ENCODE data around the gene TIMM17B. TPM values are rescaled to one million over a fixed set of nuclear protein-coding genes. Genes with fewer than 3 reads are reported as not detected.

The TIMM17B gene
- polyA plus RNA-seq, 2 donors = 34.2 to 45.0 TPM

DNA sequence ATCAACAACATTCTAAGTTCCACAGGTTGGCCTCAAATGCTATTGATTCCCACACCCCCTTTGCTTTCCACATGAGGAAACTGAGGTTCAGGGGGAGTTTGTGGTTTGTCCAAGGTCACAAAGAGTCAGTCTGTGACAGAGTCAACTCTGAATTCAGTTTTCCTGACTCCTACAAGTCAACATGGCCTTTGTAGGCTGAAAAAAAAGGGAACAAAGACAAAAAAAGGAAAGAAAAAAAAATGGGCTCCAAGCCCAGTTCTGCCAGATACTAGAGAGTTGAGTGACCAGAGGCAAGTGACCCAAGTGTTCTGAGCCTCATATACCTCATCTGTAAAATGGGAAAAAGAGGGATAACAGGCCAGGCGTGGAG lies 37.7 kb upstream of the TIMM17B start:
- H3K27ac ChIP-seq (ENCODE audit: low read depth in 2 of 2, low read length in 1 of 2) = no peak overlapping the region

DNA sequence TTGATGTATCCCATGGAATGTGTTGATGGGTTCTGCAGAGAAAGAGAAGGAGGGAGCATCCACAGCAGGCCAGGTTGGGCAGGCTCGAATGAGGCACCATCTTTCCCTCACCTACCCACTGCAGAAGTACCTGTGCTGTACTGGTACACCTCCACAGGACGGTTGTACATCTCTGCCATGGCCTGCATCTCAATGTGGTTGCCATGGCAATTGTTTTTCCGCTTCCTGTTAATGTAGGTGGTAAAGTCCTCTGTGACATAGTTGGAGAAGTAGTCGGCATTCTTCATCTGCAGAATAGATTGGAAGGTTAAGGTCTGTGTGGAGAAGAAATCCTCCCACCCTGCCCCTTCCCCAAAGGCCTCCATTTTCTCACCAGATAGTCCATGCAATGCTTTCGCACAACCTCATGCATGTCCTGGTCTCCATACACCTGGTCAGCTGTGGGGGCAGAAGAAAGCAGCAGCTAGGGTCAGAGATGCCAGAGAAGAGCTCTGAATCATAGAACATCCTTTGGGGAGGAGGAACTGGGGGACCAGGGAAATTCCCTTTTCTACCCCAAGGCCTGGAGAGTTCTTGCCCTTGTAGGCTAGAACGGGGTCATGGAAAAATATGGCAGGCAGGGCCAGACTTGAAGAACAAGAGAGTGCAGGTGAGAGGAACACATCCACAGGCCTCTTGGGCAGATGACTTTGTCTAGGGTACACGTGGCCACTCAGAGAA lies 37.2 kb upstream of the TIMM17B start:
- H3K27ac ChIP-seq (ENCODE audit: low read depth in 2 of 2, low read length in 1 of 2) = no peak overlapping the region
- peaks cover 0 to 5% of the 10 kb centered on the region in 2 donors for H3K36me3 ChIP-seq (ENCODE audit: control insufficient read depth in 2 of 2, insufficient read depth in 2 of 2, low read length in 1 of 2)
- WGBS, 2 donors = 70 to 78% methylated on average over 7 of the region's 7 CpGs
- no peaks in the 10 kb centered on the region for H3K27me3 ChIP-seq (ENCODE audit: control insufficient read depth in 1 of 2, insufficient read depth in 2 of 2, low read length in 2 of 2)
- H3K4me1 ChIP-seq (ENCODE audit: control insufficient read depth in 2 of 2, insufficient read depth in 2 of 2, low read length in 1 of 2) = no peaks in the 10 kb centered on the region
- H3K4me3 ChIP-seq (ENCODE audit: low read depth in 1 of 2, low read length in 2 of 2) = no peak overlapping the region
- no peaks in the 10 kb centered on the region for H3K9me3 ChIP-seq (ENCODE audit: control insufficient read depth in 2 of 2, insufficient read depth in 1 of 2, low read depth in 1 of 2, low read length in 1 of 2)

More for the DNA sequence above, 37.7 kb upstream of the TIMM17B start:
- no peaks in the 10 kb centered on the region for H3K4me1 ChIP-seq (ENCODE audit: control insufficient read depth in 2 of 2, insufficient read depth in 2 of 2, low read length in 1 of 2)
- H3K9me3 ChIP-seq (ENCODE audit: control insufficient read depth in 2 of 2, insufficient read depth in 1 of 2, low read depth in 1 of 2, low read length in 1 of 2) = no peaks in the 10 kb centered on the region
- H3K27me3 ChIP-seq (ENCODE audit: control insufficient read depth in 1 of 2, insufficient read depth in 2 of 2, low read length in 2 of 2) = no peaks in the 10 kb centered on the region
- WGBS, 2 donors = 88 to 91% methylated on average over 1 of the region's 1 CpG
- peaks cover 0 to 5% of the 10 kb centered on the region in 2 donors for H3K36me3 ChIP-seq (ENCODE audit: control insufficient read depth in 2 of 2, insufficient read depth in 2 of 2, low read length in 1 of 2)
- H3K4me3 ChIP-seq (ENCODE audit: low read depth in 1 of 2, low read length in 2 of 2) = no peak overlapping the region

DNA sequence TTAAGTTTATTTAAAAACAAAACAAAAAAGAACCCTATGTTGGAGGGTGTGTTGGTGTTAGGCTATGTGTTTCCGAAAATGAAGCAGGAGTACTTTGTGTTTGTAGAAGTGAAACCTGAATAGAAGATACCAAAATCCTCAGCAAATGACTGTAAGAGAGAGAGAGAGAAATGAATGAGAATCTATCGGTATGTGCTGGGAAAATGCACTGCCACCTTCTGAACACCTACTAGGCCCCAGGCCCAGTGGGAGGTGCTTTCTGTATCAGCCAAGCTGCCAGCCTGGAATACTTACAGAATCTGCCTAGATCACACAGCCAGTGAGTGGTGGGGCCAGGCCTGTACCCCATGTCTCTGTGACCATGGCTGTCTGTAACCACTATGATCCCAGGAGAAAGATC lies 36.2 kb upstream of the TIMM17B start:
- H3K9me3 ChIP-seq (ENCODE audit: control insufficient read depth in 2 of 2, insufficient read depth in 1 of 2, low read depth in 1 of 2, low read length in 1 of 2) = no peaks in the 10 kb centered on the region
- no peak overlapping the region for H3K27ac ChIP-seq (ENCODE audit: low read depth in 2 of 2, low read length in 1 of 2)
- H3K27me3 ChIP-seq (ENCODE audit: control insufficient read depth in 1 of 2, insufficient read depth in 2 of 2, low read length in 2 of 2) = no peaks in the 10 kb centered on the region
- H3K4me3 ChIP-seq (ENCODE audit: low read depth in 1 of 2, low read length in 2 of 2) = no peak overlapping the region
- H3K36me3 ChIP-seq (ENCODE audit: control insufficient read depth in 2 of 2, insufficient read depth in 2 of 2, low read length in 1 of 2) = peaks cover 0 to 5% of the 10 kb centered on the region in 2 donors
- WGBS, 2 donors = 87 to 93% methylated on average over 2 of the region's 2 CpGs
- H3K4me1 ChIP-seq (ENCODE audit: control insufficient read depth in 2 of 2, insufficient read depth in 2 of 2, low read length in 1 of 2) = no peaks in the 10 kb centered on the region

DNA sequence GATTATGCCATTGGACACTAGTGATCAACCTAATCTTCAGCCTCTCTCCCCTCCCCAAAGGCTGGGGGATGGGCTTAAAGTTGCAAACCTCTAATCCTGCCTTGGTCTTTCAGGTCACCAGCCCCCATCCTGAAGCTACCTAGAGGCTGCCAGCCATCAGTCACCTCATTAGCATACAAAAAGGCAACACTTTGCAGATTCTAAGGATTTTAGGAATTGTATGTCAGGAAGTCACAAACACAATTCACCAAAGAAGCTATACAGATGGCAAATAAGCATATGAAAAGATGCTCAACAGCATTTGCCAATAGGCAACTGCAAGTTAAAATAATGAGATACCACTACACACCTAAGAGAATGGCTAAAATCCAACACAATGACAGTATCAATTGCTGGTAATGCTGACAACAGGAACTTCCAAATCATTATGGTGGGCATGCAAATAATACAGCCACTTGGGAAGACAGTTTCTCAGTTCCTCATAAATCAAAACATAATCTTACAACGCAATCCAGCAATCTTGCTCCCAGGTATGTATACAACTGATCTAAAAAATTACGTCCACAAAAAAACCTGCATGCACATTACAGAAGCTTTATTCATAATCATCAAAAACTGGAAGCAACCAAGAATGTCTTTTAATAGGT lies 30.3 kb upstream of the TIMM17B start:
- Histone ChIP-seq H3K4me3 (ENCODE audit: low read depth in 1 of 2, low read length in 2 of 2) (no peak overlapping the region), H3K27me3 (ENCODE audit: control insufficient read depth in 1 of 2, insufficient read depth in 2 of 2, low read length in 2 of 2) (no peaks in the 10 kb centered on the region), H3K27ac (ENCODE audit: low read depth in 2 of 2, low read length in 1 of 2) (no peak overlapping the region), H3K9me3 (ENCODE audit: control insufficient read depth in 2 of 2, insufficient read depth in 1 of 2, low read depth in 1 of 2, low read length in 1 of 2) (no peaks in the 10 kb centered on the region), H3K36me3 (ENCODE audit: control insufficient read depth in 2 of 2, insufficient read depth in 2 of 2, low read length in 1 of 2) (peaks cover 0 to 19% of the 10 kb centered on the region in 2 donors), H3K4me1 (ENCODE audit: control insufficient read depth in 2 of 2, insufficient read depth in 2 of 2, low read length in 1 of 2) (no peaks in the 10 kb centered on the region)
- 55 to 83% methylated on average over 2 of the region's 2 CpGs for WGBS, 2 donors

DNA sequence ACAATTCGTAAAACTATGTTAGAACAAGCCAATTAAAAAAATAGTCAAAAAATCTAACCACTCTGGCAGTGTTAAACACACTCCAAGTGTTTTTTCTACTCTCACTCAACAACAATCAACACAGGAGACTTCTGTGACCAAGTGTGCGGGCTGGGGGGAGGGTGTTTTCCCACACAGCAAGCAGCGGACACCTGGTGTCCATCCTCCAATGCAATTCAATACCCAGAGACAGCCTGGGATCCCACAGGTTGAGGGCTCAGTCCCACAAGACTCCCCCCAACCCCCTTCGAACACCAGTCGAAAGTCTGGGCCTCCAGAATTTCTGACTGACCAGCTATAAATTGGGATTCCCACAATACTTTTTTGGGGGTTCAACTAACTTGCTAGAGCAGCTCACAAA lies 29.6 kb upstream of the TIMM17B start:
- no peaks in the 10 kb centered on the region for H3K9me3 ChIP-seq (ENCODE audit: control insufficient read depth in 2 of 2, insufficient read depth in 1 of 2, low read depth in 1 of 2, low read length in 1 of 2)
- H3K4me1 ChIP-seq (ENCODE audit: control insufficient read depth in 2 of 2, insufficient read depth in 2 of 2, low read length in 1 of 2) = no peaks in the 10 kb centered on the region
- 67 to 90% methylated on average over 5 of the region's 5 CpGs for WGBS, 2 donors
- H3K27ac ChIP-seq (ENCODE audit: low read depth in 2 of 2, low read length in 1 of 2) = no peak overlapping the region
- H3K36me3 ChIP-seq (ENCODE audit: control insufficient read depth in 2 of 2, insufficient read depth in 2 of 2, low read length in 1 of 2) = peaks cover 0 to 22% of the 10 kb centered on the region in 2 donors
- H3K4me3 ChIP-seq (ENCODE audit: low read depth in 1 of 2, low read length in 2 of 2) = no peak overlapping the region
- no peaks in the 10 kb centered on the region for H3K27me3 ChIP-seq (ENCODE audit: control insufficient read depth in 1 of 2, insufficient read depth in 2 of 2, low read length in 2 of 2)

DNA sequence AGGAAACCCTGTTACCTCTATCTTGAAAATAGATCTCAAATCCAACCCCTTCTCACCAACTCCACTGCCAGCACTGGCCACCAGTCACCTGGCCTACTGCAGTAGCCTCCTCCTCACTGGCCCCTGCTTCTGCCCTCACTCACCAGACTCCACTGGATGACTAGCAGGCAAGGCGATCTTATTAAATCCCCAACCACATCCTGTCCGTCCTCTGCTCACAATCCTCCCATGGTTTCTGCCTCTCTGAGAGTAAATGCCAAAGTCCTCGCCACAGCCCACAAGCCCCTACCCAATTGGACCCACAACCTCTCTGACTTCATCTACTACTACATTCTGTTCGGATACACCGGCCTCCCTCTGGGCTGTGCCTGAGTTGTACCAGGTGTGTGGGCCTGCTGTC lies 26.7 kb upstream of the TIMM17B start:
- H3K27ac ChIP-seq (ENCODE audit: low read depth in 2 of 2, low read length in 1 of 2) = no peak overlapping the region
- H3K36me3 ChIP-seq (ENCODE audit: control insufficient read depth in 2 of 2, insufficient read depth in 2 of 2, low read length in 1 of 2) = peaks cover 0 to 22% of the 10 kb centered on the region in 2 donors
- peaks cover 0 to 2% of the 10 kb centered on the region in 2 donors for H3K4me1 ChIP-seq (ENCODE audit: control insufficient read depth in 2 of 2, insufficient read depth in 2 of 2, low read length in 1 of 2)
- WGBS, 2 donors = 78 to 83% methylated on average over 5 of the region's 5 CpGs
- no peaks in the 10 kb centered on the region for H3K27me3 ChIP-seq (ENCODE audit: control insufficient read depth in 1 of 2, insufficient read depth in 2 of 2, low read length in 2 of 2)
- H3K4me3 ChIP-seq (ENCODE audit: low read depth in 1 of 2, low read length in 2 of 2) = no peak overlapping the region
- H3K9me3 ChIP-seq (ENCODE audit: control insufficient read depth in 2 of 2, insufficient read depth in 1 of 2, low read depth in 1 of 2, low read length in 1 of 2) = no peaks in the 10 kb centered on the region

DNA sequence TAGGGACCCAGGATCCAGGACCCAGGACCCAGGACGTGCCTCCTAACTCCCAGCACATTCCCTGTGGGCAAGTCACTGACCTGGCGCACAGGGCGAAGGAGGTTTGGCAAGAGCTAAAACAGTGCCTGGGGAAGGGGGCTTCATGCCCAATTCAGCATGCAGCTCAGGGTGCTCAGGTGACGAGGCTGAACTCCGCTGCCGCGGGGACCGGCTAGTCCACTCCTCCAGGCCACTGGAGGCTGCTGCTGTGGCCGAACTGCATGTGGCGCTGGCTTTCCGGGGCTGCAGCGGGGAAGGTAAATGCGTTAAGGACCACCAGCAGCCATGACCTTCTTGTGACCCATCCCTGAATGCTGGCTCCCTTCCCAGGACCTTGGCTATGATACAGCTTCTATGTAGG lies 26.2 kb upstream of the TIMM17B start:
- WGBS, 2 donors = 92 to 94% methylated on average over 13 of the region's 13 CpGs
- no peaks in the 10 kb centered on the region for H3K9me3 ChIP-seq (ENCODE audit: control insufficient read depth in 2 of 2, insufficient read depth in 1 of 2, low read depth in 1 of 2, low read length in 1 of 2)
- H3K27me3 ChIP-seq (ENCODE audit: control insufficient read depth in 1 of 2, insufficient read depth in 2 of 2, low read length in 2 of 2) = no peaks in the 10 kb centered on the region
- H3K4me3 ChIP-seq (ENCODE audit: low read depth in 1 of 2, low read length in 2 of 2) = no peak overlapping the region
- H3K4me1 ChIP-seq (ENCODE audit: control insufficient read depth in 2 of 2, insufficient read depth in 2 of 2, low read length in 1 of 2) = peaks cover 0 to 2% of the 10 kb centered on the region in 2 donors
- no peak overlapping the region for H3K27ac ChIP-seq (ENCODE audit: low read depth in 2 of 2, low read length in 1 of 2)
- H3K36me3 ChIP-seq (ENCODE audit: control insufficient read depth in 2 of 2, insufficient read depth in 2 of 2, low read length in 1 of 2) = peaks cover 0 to 22% of the 10 kb centered on the region in 2 donors

DNA sequence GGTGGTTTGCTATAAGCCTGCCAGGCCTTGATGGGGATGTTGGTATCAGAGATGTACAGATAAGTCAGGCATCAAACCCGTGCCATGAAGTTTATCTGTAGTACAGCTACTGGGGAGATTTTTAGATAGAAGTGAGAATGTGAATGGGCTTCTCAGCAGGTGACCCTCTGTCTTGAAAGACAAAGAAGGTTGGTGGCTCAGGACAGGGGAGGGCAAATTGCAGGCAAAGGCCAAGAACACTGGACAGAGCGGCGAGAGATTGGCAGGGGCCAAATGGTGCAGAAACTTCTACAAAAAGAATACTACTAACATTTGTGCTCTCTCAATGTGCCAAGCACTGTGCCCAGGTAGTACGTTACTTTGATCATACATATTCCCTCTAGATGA lies 23.1 kb upstream of the TIMM17B start:
- H3K9me3 ChIP-seq (ENCODE audit: control insufficient read depth in 2 of 2, insufficient read depth in 1 of 2, low read depth in 1 of 2, low read length in 1 of 2) = no peaks in the 10 kb centered on the region
- peaks cover 0 to 19% of the 10 kb centered on the region in 2 donors for H3K36me3 ChIP-seq (ENCODE audit: control insufficient read depth in 2 of 2, insufficient read depth in 2 of 2, low read length in 1 of 2)
- no peak overlapping the region for H3K27ac ChIP-seq (ENCODE audit: low read depth in 2 of 2, low read length in 1 of 2)
- no peak overlapping the region for H3K4me3 ChIP-seq (ENCODE audit: low read depth in 1 of 2, low read length in 2 of 2)
- no peaks in the 10 kb centered on the region for H3K27me3 ChIP-seq (ENCODE audit: control insufficient read depth in 1 of 2, insufficient read depth in 2 of 2, low read length in 2 of 2)
- 78 to 89% methylated on average over 4 of the region's 4 CpGs for WGBS, 2 donors
- peaks cover 0 to 2% of the 10 kb centered on the region in 2 donors for H3K4me1 ChIP-seq (ENCODE audit: control insufficient read depth in 2 of 2, insufficient read depth in 2 of 2, low read length in 1 of 2)

DNA sequence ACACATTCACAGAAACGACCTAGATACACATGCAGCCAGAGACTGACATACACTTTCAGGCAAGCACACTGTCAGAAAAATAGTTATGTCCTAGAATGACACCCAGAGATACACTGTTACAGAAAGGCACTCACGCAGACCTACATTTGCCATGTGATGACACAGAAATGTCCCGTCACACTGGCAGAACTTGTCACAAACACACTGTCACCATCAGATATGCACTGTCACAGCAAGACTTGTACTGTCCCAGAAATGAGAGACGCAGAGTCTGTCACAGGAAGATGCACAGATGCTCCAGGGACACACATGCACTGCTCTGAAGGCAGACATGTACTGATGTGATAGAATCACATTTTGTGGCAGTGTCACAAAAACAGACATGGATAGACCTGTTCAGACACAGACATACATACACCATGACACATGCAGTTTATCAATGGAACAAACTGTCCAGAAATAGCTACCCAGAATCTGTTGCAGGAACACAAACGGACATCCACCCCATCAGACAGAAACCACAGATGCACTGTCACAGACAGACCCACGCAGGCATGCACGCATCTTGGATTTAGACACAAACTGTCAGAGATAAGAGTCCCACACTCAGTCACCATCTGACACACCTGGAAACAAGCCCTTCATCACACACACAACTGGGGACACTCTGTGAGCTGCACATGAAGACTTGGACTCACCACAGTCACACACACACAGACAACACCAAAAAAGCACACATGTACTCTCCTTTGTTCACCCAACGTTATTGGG lies 22.6 kb upstream of the TIMM17B start:
- Histone ChIP-seq H3K36me3 (ENCODE audit: control insufficient read depth in 2 of 2, insufficient read depth in 2 of 2, low read length in 1 of 2) (peaks cover 0 to 14% of the 10 kb centered on the region in 2 donors), H3K27ac (ENCODE audit: low read depth in 2 of 2, low read length in 1 of 2) (peak overlapping the region in 1 of 2 donors; percentile 83), H3K27me3 (ENCODE audit: control insufficient read depth in 1 of 2, insufficient read depth in 2 of 2, low read length in 2 of 2) (no peaks in the 10 kb centered on the region), H3K4me3 (ENCODE audit: low read depth in 1 of 2, low read length in 2 of 2) (no peak overlapping the region), H3K9me3 (ENCODE audit: control insufficient read depth in 2 of 2, insufficient read depth in 1 of 2, low read depth in 1 of 2, low read length in 1 of 2) (no peaks in the 10 kb centered on the region), H3K4me1 (ENCODE audit: control insufficient read depth in 2 of 2, insufficient read depth in 2 of 2, low read length in 1 of 2) (peaks cover 0 to 2% of the 10 kb centered on the region in 2 donors)
- 35 to 46% methylated on average over 8 of the region's 8 CpGs for WGBS, 2 donors

All from esophagus (tissue), 2 donors.